ENCODE results near the gene WIPF1. TPM values are rescaled to one million over a fixed set of nuclear protein-coding genes. Genes with fewer than 3 reads are reported as not detected.

The WIPF1 gene
- total and polyA plus RNA-seq, 2 of the 13 experiments (the other 11 are each of a cell fraction or from before 2014, with no cell fraction given), result 0.01 TPM; not detected in 1

GRCh38 chr2:174607989-174608865 is 10.6 kb upstream of the WIPF1 start:
- no peak overlapping the region for H3K27ac ChIP-seq (ENCODE audit: extremely low read length, insufficient read depth, low read length)
- no peak overlapping the region for H3K4me2 ChIP-seq (ENCODE audit: low read depth, low read length)
- no peak overlapping the region for H2AFZ ChIP-seq (ENCODE audit: low read length)
- FAIRE-seq (no peak), ATAC-seq (no peak), DNase-seq (ENCODE audit: low spot score) (no peak)
- no peaks in the 10 kb centered on the region for H3K9me3 ChIP-seq (ENCODE audit: low read length)
- intact Hi-C loops (cut with micrococcal nuclease; ENCODE audit: unreplicated experiment), result no loop called here
- 0 out of 2 replicates have a peak, but pooled peaks cover 6% of the 10 kb centered on the region for H3K4me1 ChIP-seq (ENCODE audit: insufficient read depth, low read length)
- in situ Hi-C loops (cut with HindIII; ENCODE audit: extremely low pct_ligation_motif_present, low pct_unique_long_range_greater_than_20kb), result no loop called here
- peaks cover 0 to 18% of the 10 kb centered on the region in 2 experiments; a peak in 2 of 5 replicates for H3K27me3 ChIP-seq (ENCODE audit: control insufficient read depth in 1 of 2, insufficient read depth in 2 of 2, low read length in 2 of 2)
- H3K9ac ChIP-seq (ENCODE audit: insufficient read depth, low read depth, low read length), result no peak overlapping the region
- TF ChIP-seq ZNF414 (CRISPR knock-in tag; IDR thresholded peaks at IDR 0.05) (no peak), TFDP2 (CRISPR knock-in tag; IDR thresholded peaks at IDR 0.05) (no peak), ZNF263 (CRISPR knock-in tag; IDR thresholded peaks at IDR 0.05) (no peak), ZNF331 (CRISPR knock-in tag; IDR thresholded peaks at IDR 0.05) (no peak), SOX6 (IDR thresholded peaks at IDR 0.05) (no peak), SOX6 (CRISPR knock-in tag; IDR thresholded peaks at IDR 0.05) (no peak), PITX1 (CRISPR knock-in tag; IDR thresholded peaks at IDR 0.05) (no peak), SMARCC2 (IDR thresholded peaks at IDR 0.05) (no peak)
- WGBS (ENCODE audit: low lambda C conversion rate), result 0% methylated on average over 5 of the region's 5 CpGs
- CTCF ChIA-PET (ENCODE audit: low intra/inter-chr PET ratio, low total read pairs), result no interaction called here
- H4K20me1 ChIP-seq (ENCODE audit: insufficient read depth, low read length), result no peaks in the 10 kb centered on the region
- POLR2A ChIA-PET, result no interaction called here
- no peaks in the 10 kb centered on the region for H3K79me2 ChIP-seq (ENCODE audit: insufficient read depth, low read length)
- no peaks in the 10 kb centered on the region for H3K36me3 ChIP-seq (replicated peaks in 1 of 2; ENCODE audit: control insufficient read depth in 1 of 2, insufficient read depth in 2 of 2, low read length in 2 of 2)
- no peak overlapping the region for H3K4me3 ChIP-seq (replicated peaks in 1 of 3; ENCODE audit: insufficient read depth in 1 of 3, low read depth in 2 of 3, low read length in 3 of 3)
- no TSS peak for BruUV-seq (replicated peaks)
